OCI-LY1 (cell line): ENCODE results near the gene ELK3.

Experiments used
- EZH2 ChIP-seq: fragments of 200-600 bp; sonication (generic), shearing (Covaris generic); IDR thresholded peaks from 2 replicates; pipeline ENCODE4 v1.8.0; 2017; ENCODE audit warnings: borderline replicate concordance, mixed run types, mild to moderate bottlenecking, antibody characterized with exemption, low read length, moderate library complexity, mixed read lengths
- TF ChIP-seq, protein P1 (sequence below): fragments of 200-600 bp; sonication (generic), shearing (Covaris generic); IDR thresholded peaks from 2 replicates; pipeline ENCODE4 v1.5.1; 2017; ENCODE audit warnings: mild to moderate bottlenecking, antibody characterized with exemption, low read length, moderate library complexity, mixed read lengths

- TF ChIP-seq, protein P1, sequence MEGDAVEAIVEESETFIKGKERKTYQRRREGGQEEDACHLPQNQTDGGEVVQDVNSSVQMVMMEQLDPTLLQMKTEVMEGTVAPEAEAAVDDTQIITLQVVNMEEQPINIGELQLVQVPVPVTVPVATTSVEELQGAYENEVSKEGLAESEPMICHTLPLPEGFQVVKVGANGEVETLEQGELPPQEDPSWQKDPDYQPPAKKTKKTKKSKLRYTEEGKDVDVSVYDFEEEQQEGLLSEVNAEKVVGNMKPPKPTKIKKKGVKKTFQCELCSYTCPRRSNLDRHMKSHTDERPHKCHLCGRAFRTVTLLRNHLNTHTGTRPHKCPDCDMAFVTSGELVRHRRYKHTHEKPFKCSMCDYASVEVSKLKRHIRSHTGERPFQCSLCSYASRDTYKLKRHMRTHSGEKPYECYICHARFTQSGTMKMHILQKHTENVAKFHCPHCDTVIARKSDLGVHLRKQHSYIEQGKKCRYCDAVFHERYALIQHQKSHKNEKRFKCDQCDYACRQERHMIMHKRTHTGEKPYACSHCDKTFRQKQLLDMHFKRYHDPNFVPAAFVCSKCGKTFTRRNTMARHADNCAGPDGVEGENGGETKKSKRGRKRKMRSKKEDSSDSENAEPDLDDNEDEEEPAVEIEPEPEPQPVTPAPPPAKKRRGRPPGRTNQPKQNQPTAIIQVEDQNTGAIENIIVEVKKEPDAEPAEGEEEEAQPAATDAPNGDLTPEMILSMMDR, result no peak
- no peak for TF ChIP-seq EZH2
Observed at GRCh38 chr12:96156211-96156610, 38.0 kb upstream of the ELK3 start.
